ENCODE results near the gene NUP214.
A peak's percentile ranks its signal among the peaks of the same experiment; 100 is the strongest.

Gene NUP214

GRCh38 chr9:131125288-131126058, at the start of gene NUP214:
NUP214 (plus strand) TSS chr9:131125586; CDS start chr9:131125705, 119 bp downstream.
- peak; percentile 99 for DNase-seq (ENCODE audit: low read depth in 2 of 2)

- DNase-seq (ENCODE audit: low read depth in 2 of 2): no peak
Observed at GRCh38 chr9:131076347-131077195, 48.8 kb upstream of the NUP214 start.

GRCh38 chr9:131078427-131079366, 46.7 kb upstream of the NUP214 start:
- DNase-seq (ENCODE audit: low read depth in 2 of 2): no peak

GRCh38 chr9:131080589-131080988, 44.8 kb upstream of the NUP214 start:
- no peak for DNase-seq (ENCODE audit: low read depth in 2 of 2)

- no peak for DNase-seq (ENCODE audit: low read depth in 2 of 2)
Observed at GRCh38 chr9:131081868-131082267, 43.5 kb upstream of the NUP214 start.

- no peak for DNase-seq (ENCODE audit: low read depth in 2 of 2)
Observed at GRCh38 chr9:131082774-131083512, 42.4 kb upstream of the NUP214 start.

GRCh38 chr9:131084661-131085369, 40.6 kb upstream of the NUP214 start:
- no peak for DNase-seq (ENCODE audit: low read depth in 2 of 2)

GRCh38 chr9:131085370-131086122, 39.8 kb upstream of the NUP214 start:
- no peak for DNase-seq (ENCODE audit: low read depth in 2 of 2)

- DNase-seq (ENCODE audit: low read depth in 2 of 2): no peak
Observed at GRCh38 chr9:131087354-131087893, 38.0 kb upstream of the NUP214 start.

GRCh38 chr9:131090025-131090787, 35.2 kb upstream of the NUP214 start:
- no peak for DNase-seq (ENCODE audit: low read depth in 2 of 2)

- DNase-seq (ENCODE audit: low read depth in 2 of 2): no peak
Observed at GRCh38 chr9:131091352-131091992, 33.9 kb upstream of the NUP214 start.

- DNase-seq (ENCODE audit: low read depth in 2 of 2): no peak
Observed at GRCh38 chr9:131092030-131092429, 33.4 kb upstream of the NUP214 start.

- DNase-seq (ENCODE audit: low read depth in 2 of 2): no peak
Observed at GRCh38 chr9:131092548-131093440, 32.6 kb upstream of the NUP214 start.

GRCh38 chr9:131094015-131094414, 31.4 kb upstream of the NUP214 start:
- DNase-seq (ENCODE audit: low read depth in 2 of 2): no peak

GRCh38 chr9:131094622-131095021, 30.8 kb upstream of the NUP214 start:
- DNase-seq (ENCODE audit: low read depth in 2 of 2): no peak

GRCh38 chr9:131095666-131096268, 29.6 kb upstream of the NUP214 start:
- DNase-seq (ENCODE audit: low read depth in 2 of 2): no peak

Data from stimulated activated CD8-positive, alpha-beta memory T cell treated with anti-CD3 and anti-CD28 coated beads, Interleukin-15, amount 100 ng/mL, for 48 hours (primary cell).